ENCODE results near the gene MBTPS2. TPM values are rescaled to one million over a fixed set of nuclear protein-coding genes. Genes with fewer than 3 reads are reported as not detected.

Gene MBTPS2
- 12.6 and 18.2 TPM in 2 replicates for total RNA-seq

GRCh38 chrX:21839334-21840192, at the start of gene MBTPS2:
MBTPS2 (plus strand) TSS chrX:21839617; CDS start chrX:21839735, 118 bp downstream.

GRCh38 chrX:21855937-21856415, 16.6 kb downstream of the MBTPS2 start, which contains the start of gene YY2:
YY2 (plus strand) TSS chrX:21855987; CDS start chrX:21856485, 498 bp downstream.

Small RNA genes lying within 50 kb of the gene (small RNA-seq; reads per million reads assigned to genes)
- not detected for gene U73479.1 (ENCODE audit: low replicate concordance)

Other genes starting within 250 kb of the MBTPS2 start
- 0.14 TPM in 1 of 2 replicates, not detected in the other for gene KLHL34, start 181.3 kb upstream of the MBTPS2 start, total RNA-seq
- not detected in 2 replicates for gene SMPX, start 81.5 kb upstream of the MBTPS2 start, total RNA-seq
- gene YY2, start 16.4 kb downstream of the MBTPS2 start, total RNA-seq = 2.1 and 3.5 TPM in 2 replicates
- 95.6 and 171 TPM in 2 replicates for gene SMS, start 101.1 kb downstream of the MBTPS2 start, total RNA-seq
- 0.44 and 1.0 TPM in 2 replicates for gene PHEX, start 192.7 kb downstream of the MBTPS2 start, total RNA-seq

Measured in placental pericyte (primary cell).